Measurements from ENCODE around the gene HNRNPF.

HNRNPF gene

GRCh38 chr10:43351301-43351700, 57.7 kb downstream of the HNRNPF start:
- TF ChIP-seq, protein P1, sequence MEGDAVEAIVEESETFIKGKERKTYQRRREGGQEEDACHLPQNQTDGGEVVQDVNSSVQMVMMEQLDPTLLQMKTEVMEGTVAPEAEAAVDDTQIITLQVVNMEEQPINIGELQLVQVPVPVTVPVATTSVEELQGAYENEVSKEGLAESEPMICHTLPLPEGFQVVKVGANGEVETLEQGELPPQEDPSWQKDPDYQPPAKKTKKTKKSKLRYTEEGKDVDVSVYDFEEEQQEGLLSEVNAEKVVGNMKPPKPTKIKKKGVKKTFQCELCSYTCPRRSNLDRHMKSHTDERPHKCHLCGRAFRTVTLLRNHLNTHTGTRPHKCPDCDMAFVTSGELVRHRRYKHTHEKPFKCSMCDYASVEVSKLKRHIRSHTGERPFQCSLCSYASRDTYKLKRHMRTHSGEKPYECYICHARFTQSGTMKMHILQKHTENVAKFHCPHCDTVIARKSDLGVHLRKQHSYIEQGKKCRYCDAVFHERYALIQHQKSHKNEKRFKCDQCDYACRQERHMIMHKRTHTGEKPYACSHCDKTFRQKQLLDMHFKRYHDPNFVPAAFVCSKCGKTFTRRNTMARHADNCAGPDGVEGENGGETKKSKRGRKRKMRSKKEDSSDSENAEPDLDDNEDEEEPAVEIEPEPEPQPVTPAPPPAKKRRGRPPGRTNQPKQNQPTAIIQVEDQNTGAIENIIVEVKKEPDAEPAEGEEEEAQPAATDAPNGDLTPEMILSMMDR (IDR thresholded peaks at IDR 0.05; ENCODE audit: extremely low read depth, insufficient read depth, missing control alignments), result no peak
- in situ Hi-C loops (cut with MboI; ENCODE audit: low pct_unique_long_range_greater_than_20kb, low sequenced_read_pairs, unreplicated experiment), result no loop called here
- DNase-seq (ENCODE audit: low spot score), result no peak

DNA sequence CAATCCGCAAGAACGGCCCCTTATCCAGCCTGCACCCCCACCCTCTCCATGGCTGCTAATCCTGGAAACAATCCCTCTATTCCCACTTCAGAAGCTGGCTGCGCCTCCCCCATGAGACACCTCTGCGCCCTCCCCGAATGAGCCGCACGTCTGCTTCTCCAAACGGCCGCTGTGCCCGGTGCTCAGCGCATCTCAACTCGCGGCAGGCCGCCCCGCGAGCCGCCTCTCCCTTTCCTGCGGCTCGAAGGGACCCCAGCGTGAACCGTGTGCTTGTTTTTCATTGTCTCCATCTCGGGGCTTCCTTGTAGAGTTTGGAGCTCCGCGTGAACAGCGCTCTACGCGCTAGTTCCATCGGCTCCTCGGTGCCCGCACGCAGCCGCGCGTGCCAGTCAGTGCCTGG, 58.3 kb downstream of the HNRNPF start:
- in situ Hi-C loops (cut with MboI; ENCODE audit: low pct_unique_long_range_greater_than_20kb, low sequenced_read_pairs, unreplicated experiment), result no loop called here
- TF ChIP-seq, protein P1 (IDR thresholded peaks at IDR 0.05; ENCODE audit: extremely low read depth, insufficient read depth, missing control alignments), result no peak
- no peak for DNase-seq (ENCODE audit: low spot score)

GRCh38 chr10:43350156-43350555, 58.8 kb downstream of the HNRNPF start:
- TF ChIP-seq, protein P1 (IDR thresholded peaks at IDR 0.05; ENCODE audit: extremely low read depth, insufficient read depth, missing control alignments), result no peak
- no peak for DNase-seq (ENCODE audit: low spot score)
- in situ Hi-C loops (cut with MboI; ENCODE audit: low pct_unique_long_range_greater_than_20kb, low sequenced_read_pairs, unreplicated experiment), result no loop called here

DNA sequence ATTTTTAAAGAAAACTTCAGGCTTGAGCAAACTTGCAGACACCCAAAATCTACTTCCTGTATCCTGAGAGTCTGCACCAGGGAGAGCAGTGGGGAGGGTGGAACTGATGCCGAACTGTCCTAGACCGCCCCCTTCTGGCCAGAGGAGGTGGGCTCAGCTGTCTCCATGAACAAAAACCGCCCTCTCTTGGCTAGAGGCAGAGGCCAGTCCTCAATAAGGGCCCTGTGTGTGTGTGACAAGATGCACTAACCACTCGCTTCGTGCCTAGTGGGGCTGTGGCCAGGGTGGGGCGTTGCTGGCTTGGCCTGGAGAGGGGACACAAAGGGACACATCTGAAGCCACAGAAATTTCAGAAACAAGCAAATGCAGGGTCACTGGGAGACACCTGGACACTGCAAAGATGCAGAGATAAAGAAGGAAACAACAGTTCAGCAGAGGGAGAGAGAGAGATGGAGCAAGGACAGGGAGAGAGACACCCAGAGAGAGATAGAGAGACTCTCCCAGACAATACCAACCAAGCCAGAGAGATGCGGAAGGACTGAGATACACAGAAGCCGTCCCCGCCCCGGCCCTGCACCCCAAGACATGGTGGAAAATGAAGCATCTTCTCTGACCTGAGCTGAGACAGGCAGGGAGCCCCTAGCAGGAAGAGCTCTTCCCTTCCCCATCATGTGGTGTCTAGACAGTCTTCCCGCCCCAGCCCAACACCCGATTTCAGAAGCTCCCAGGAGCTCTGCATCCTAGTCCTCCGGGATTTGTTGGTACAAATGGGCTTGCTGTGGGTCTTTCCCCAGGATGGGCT, 60.3 kb downstream of the HNRNPF start:
- DNase-seq (ENCODE audit: low spot score), result peak; percentile 94
- TF ChIP-seq, protein P1 (IDR thresholded peaks at IDR 0.05; ENCODE audit: extremely low read depth, insufficient read depth, missing control alignments), result peak; percentile 94
- in situ Hi-C loops (cut with MboI; ENCODE audit: low pct_unique_long_range_greater_than_20kb, low sequenced_read_pairs, unreplicated experiment), result no loop called here

DNA sequence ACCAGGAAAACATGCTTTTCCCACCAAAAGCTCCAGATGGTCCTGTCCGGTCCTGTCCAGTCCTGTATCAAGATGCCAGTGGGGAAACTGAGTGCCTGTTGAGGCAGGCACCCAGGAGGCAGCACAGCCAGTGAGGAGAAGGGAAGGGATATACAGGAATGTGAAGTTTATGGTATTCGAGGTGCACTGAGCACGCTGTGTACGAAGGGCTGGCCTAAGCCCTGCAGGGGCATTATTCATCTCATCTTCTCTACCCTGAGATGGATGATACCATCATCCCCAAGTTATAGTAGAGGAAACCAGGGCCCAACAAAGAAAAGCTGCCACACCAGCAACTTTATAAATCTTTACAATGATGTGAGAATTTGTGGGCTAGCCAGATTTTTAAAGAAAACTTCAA, 61.0 kb downstream of the HNRNPF start:
- in situ Hi-C loops (cut with MboI; ENCODE audit: low pct_unique_long_range_greater_than_20kb, low sequenced_read_pairs, unreplicated experiment), result no loop called here
- TF ChIP-seq, protein P1 (IDR thresholded peaks at IDR 0.05; ENCODE audit: extremely low read depth, insufficient read depth, missing control alignments), result no peak
- no peak for DNase-seq (ENCODE audit: low spot score)

- DNase-seq (ENCODE audit: low spot score), result no peak
- in situ Hi-C loops (cut with MboI; ENCODE audit: low pct_unique_long_range_greater_than_20kb, low sequenced_read_pairs, unreplicated experiment), result no loop called here
- TF ChIP-seq, protein P1 (IDR thresholded peaks at IDR 0.05; ENCODE audit: extremely low read depth, insufficient read depth, missing control alignments), result no peak
Measured at GRCh38 chr10:43344051-43344450, 64.9 kb downstream of the HNRNPF start.

Data from GM13977 (cell line).